ENCODE data around the gene GHRHR. TPM values are rescaled to one million over a fixed set of nuclear protein-coding genes. Genes with fewer than 3 reads are reported as not detected.

GHRHR gene
- total and polyA plus RNA-seq, 9 of the 15 experiments (the other 6 are each of a cell fraction or from before 2014, with no cell fraction given): not detected

GRCh38 chr7:30938435-30939316 lies 25.1 kb upstream of the GHRHR start (continued):
- TF ChIP-seq ZNF785 (CRISPR knock-in tag; IDR thresholded peaks at IDR 0.05) (no peak), PURB (CRISPR knock-in tag; IDR thresholded peaks at IDR 0.05; ENCODE audit: low read depth) (no peak), ZFP36 (IDR thresholded peaks at IDR 0.05; ENCODE audit: low read depth, low read length, partially characterized antibody) (no peak), NFIX (CRISPR knock-in tag; IDR thresholded peaks at IDR 0.05; ENCODE audit: low read depth) (no peak), ZNF311 (CRISPR knock-in tag; IDR thresholded peaks at IDR 0.05) (no peak), CBX5 (IDR thresholded peaks at IDR 0.05; ENCODE audit: borderline replicate concordance, low read depth) (no peak), RBFOX2 (IDR thresholded peaks at IDR 0.05; ENCODE audit: low read depth, low read length) (no peak), ZNF644 (tag; IDR thresholded peaks at IDR 0.05; ENCODE audit: low read depth) (no peak), ZNF518B (CRISPR knock-in tag; IDR thresholded peaks at IDR 0.05) (no peak), DEAF1 (CRISPR knock-in tag; IDR thresholded peaks at IDR 0.05) (no peak), MTA3 (IDR thresholded peaks at IDR 0.05; ENCODE audit: borderline replicate concordance) (no peak), CEBPG (CRISPR knock-in tag; IDR thresholded peaks at IDR 0.05) (no peak), CEBPG (tag; conservative IDR thresholded peaks at IDR 0.05 in 1 of 2, IDR thresholded peaks at IDR 0.05 in 1 of 2) (0 out of 4 replicates have a peak, but pooled peaks of 1 of the 2 experiments have one; percentile 22), ZNF347 (CRISPR knock-in tag; IDR thresholded peaks at IDR 0.05; ENCODE audit: low read depth) (no peak), TARDBP (IDR thresholded peaks at IDR 0.05) (no peak), ZNF512 (tag; IDR thresholded peaks at IDR 0.05) (no peak), TAF7 (tag; IDR thresholded peaks at IDR 0.05) (no peak)

Measured in K562 (cell line).